Vagina (tissue), 2 donors: ENCODE measurements around the gene SUPT3H. TPM values are rescaled to one million over a fixed set of nuclear protein-coding genes. Genes with fewer than 3 reads are reported as not detected.
"Not testable (repeated sequence)": the region's sequence is repeated elsewhere in the genome, so short reads cannot be mapped to it uniquely, and the experiment has no call there.

Source experiments
- DNase-seq, 2 donors: peaks; one replicate each; pipeline ENCODE4 v3.0.0-alpha.2; 2017; ENCODE audit errors: extremely low spot score in 2 of 2
- H3K27ac ChIP-seq: fragments of 200-600 bp; sonication (generic); one replicate; pipeline ENCODE4 v1.5.1; 2019
- H3K27me3 ChIP-seq: fragments of 200-600 bp; sonication (generic); one replicate; pipeline ENCODE4 v1.5.1; 2019
- H3K36me3 ChIP-seq, 2 donors: fragments of 200-600 bp; sonication (generic); one replicate each; pipeline ENCODE4 v1.5.1; 2017 to 2019
- H3K4me1 ChIP-seq: fragments of 200-600 bp; sonication (generic); one replicate; pipeline ENCODE4 v1.5.1; 2019
- H3K4me3 ChIP-seq, 2 donors: fragments of 200-600 bp; sonication (generic); 1 replicate in 1 of 2; 2 replicates in 1 of 2; pipeline ENCODE4 v1.5.1; 2016 to 2019
- H3K9me3 ChIP-seq: fragments of 200-600 bp; sonication (generic); one replicate; pipeline ENCODE4 v1.5.1; 2019
- POLR2A ChIP-seq, 2 donors: fragments of 450-650 bp; IDR thresholded peaks; one replicate each; pipeline ENCODE4 v1.6.1; 2017; ENCODE audit warnings: antibody characterized with exemption in 2 of 2, mild to moderate bottlenecking in 2 of 2, moderate library complexity in 2 of 2
- POLR2AphosphoS5 ChIP-seq, 2 donors: sonication (generic); formaldehyde crosslinking; IDR thresholded peaks; one replicate each; pipeline ENCODE4 v1.9.0; 2017; ENCODE audit warnings: antibody characterized with exemption in 2 of 2, mild to moderate bottlenecking in 2 of 2, low read depth in 1 of 2; ENCODE audit not compliant: insufficient read depth in 1 of 2
- intact Hi-C: fragments of 100-400 bp; cut with DNase I; formaldehyde crosslinking; loops from one replicate; pipeline ENCODE4 v1.15.1; 2023
- total RNA-seq: library from RNA; depleted of rRNA; stranded (reverse); fragments of >200 nt; gene quantifications from one replicate; pipeline ENCODE4 v1.2.3, GENCODE V29; 2016
- TF ChIP-seq, protein P1 (sequence below), 3 experiments: fragments of 450-650 bp in 2 of 3; fragments of 200-600 bp in 1 of 3; sonication (generic) in 1 of 3; IDR thresholded peaks; one replicate each; pipeline ENCODE4 v1.5.1; 2017 to 2019; ENCODE audit warnings: antibody characterized with exemption in 3 of 3, mild to moderate bottlenecking in 2 of 3, moderate library complexity in 2 of 3

Gene SUPT3H
- total RNA-seq, 1 donor from 2014 or later: 4.2 TPM

GRCh38 chr6:45148711-45149341 lies 228.9 kb downstream of the SUPT3H start:
- Histone ChIP-seq H3K9me3 (no peaks in the 10 kb centered on the region), H3K4me3 (no peak overlapping the region), H3K27me3 (no peaks in the 10 kb centered on the region), H3K36me3 (no peaks in the 10 kb centered on the region), H3K4me1 (no peaks in the 10 kb centered on the region), H3K27ac (no peak overlapping the region)
- TF ChIP-seq, protein P1, sequence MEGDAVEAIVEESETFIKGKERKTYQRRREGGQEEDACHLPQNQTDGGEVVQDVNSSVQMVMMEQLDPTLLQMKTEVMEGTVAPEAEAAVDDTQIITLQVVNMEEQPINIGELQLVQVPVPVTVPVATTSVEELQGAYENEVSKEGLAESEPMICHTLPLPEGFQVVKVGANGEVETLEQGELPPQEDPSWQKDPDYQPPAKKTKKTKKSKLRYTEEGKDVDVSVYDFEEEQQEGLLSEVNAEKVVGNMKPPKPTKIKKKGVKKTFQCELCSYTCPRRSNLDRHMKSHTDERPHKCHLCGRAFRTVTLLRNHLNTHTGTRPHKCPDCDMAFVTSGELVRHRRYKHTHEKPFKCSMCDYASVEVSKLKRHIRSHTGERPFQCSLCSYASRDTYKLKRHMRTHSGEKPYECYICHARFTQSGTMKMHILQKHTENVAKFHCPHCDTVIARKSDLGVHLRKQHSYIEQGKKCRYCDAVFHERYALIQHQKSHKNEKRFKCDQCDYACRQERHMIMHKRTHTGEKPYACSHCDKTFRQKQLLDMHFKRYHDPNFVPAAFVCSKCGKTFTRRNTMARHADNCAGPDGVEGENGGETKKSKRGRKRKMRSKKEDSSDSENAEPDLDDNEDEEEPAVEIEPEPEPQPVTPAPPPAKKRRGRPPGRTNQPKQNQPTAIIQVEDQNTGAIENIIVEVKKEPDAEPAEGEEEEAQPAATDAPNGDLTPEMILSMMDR (IDR thresholded peaks at IDR 0.05): no peak
- TF ChIP-seq POLR2AphosphoS5 (IDR thresholded peaks at IDR 0.05; ENCODE audit: insufficient read depth in 1 of 2, low read depth in 1 of 2) (no peak), POLR2A (IDR thresholded peaks at IDR 0.05) (no peak)
- no peak for DNase-seq
- intact Hi-C loops: no loop called here

GRCh38 chr6:45148278-45148677 lies 229.5 kb downstream of the SUPT3H start:
- H3K9me3 ChIP-seq: no peaks in the 10 kb centered on the region
- intact Hi-C loops: no loop called here
- DNase-seq: no peak
- no peaks in the 10 kb centered on the region for H3K36me3 ChIP-seq
- no peaks in the 10 kb centered on the region for H3K4me1 ChIP-seq
- H3K27me3 ChIP-seq: no peaks in the 10 kb centered on the region
- TF ChIP-seq, protein P1 (IDR thresholded peaks at IDR 0.05): no peak
- TF ChIP-seq POLR2A (IDR thresholded peaks at IDR 0.05) (no peak), POLR2AphosphoS5 (IDR thresholded peaks at IDR 0.05; ENCODE audit: insufficient read depth in 1 of 2, low read depth in 1 of 2) (no peak)
- no peak overlapping the region for H3K27ac ChIP-seq
- H3K4me3 ChIP-seq: no peak overlapping the region

DNA sequence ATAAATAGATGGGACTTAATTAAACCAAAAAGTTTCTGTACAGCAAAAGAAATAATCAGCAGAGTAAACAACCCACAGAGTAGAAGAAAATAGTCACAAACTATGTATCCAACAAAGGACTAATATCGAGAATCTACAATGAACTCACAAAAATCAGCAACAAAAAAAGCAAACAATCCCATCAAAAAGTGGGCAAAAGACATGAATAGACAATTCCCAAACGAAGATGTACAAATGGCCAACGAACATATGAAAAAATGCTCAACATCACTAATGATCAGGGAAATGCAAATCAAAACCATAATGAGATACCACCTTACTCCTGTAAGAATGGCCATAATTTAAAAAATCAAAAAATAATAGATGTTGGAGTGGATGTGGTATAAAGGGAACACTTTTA lies 232.1 kb downstream of the SUPT3H start:
- H3K9me3 ChIP-seq, H3K27ac ChIP-seq, DNase-seq, H3K4me3 ChIP-seq, H3K36me3 ChIP-seq, H3K4me1 ChIP-seq, H3K27me3 ChIP-seq, intact Hi-C loops: not testable (repeated sequence)

DNA sequence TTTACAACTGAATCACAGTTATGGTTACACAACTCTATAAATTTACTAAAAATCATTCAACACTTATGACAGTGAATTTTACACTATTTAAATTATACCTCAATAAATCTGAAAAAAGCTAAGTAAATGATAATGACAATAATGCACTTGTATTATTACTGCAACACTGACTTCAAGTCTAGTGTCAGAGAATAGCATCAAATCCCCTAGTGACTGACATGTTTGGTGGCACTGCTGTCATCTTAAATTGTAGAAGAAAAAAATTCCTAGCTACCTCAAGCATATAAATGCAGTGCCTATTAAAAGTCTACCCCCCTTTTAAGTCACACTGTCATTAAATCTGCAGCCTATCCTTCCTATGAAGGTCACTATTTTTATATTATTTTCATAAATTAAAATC lies 239.0 kb downstream of the SUPT3H start:
- no peaks in the 10 kb centered on the region for H3K27me3 ChIP-seq

GRCh38 chr6:45136495-45136894 lies 241.2 kb downstream of the SUPT3H start:
- Histone ChIP-seq H3K4me3 (no peak overlapping the region), H3K9me3 (no peaks in the 10 kb centered on the region), H3K4me1 (no peaks in the 10 kb centered on the region), H3K27me3 (no peaks in the 10 kb centered on the region), H3K27ac (no peak overlapping the region), H3K36me3 (no peaks in the 10 kb centered on the region)
- DNase-seq: no peak
- intact Hi-C loops: no loop called here
- TF ChIP-seq POLR2AphosphoS5 (IDR thresholded peaks at IDR 0.05; ENCODE audit: insufficient read depth in 1 of 2, low read depth in 1 of 2) (no peak), POLR2A (IDR thresholded peaks at IDR 0.05) (no peak)
- TF ChIP-seq, protein P1 (IDR thresholded peaks at IDR 0.05): no peak

More for the DNA sequence above, 239.0 kb downstream of the SUPT3H start:
- no peak for TF ChIP-seq POLR2A (IDR thresholded peaks at IDR 0.05)
- TF ChIP-seq, protein P1 (IDR thresholded peaks at IDR 0.05): no peak
- TF ChIP-seq POLR2AphosphoS5 (IDR thresholded peaks at IDR 0.05; ENCODE audit: insufficient read depth in 1 of 2, low read depth in 1 of 2): no peak
- intact Hi-C loops: no loop called here
- H3K4me1 ChIP-seq: no peaks in the 10 kb centered on the region
- H3K4me3 ChIP-seq: no peak overlapping the region
- no peak overlapping the region for H3K27ac ChIP-seq
- H3K9me3 ChIP-seq: no peaks in the 10 kb centered on the region
- H3K36me3 ChIP-seq: no peaks in the 10 kb centered on the region
- DNase-seq: no peak
